Parathyroid adenoma (tissue), 2 donors: ENCODE results near the gene TMEM114.

Experiments used
- H2AFZ ChIP-seq: fragments of 300-600 bp; sonication (generic); one replicate; pipeline ENCODE4 v1.7.0; 2017; ENCODE audit warnings: antibody characterized with exemption, mild to moderate bottlenecking
- H3K27ac ChIP-seq: fragments of 300-600 bp; sonication (generic); one replicate; pipeline ENCODE4 v1.7.0; 2017
- H3K27me3 ChIP-seq: fragments of 300-600 bp; sonication (generic); one replicate; pipeline ENCODE4 v1.7.0; 2017; ENCODE audit warnings: low read length; ENCODE audit not compliant: control insufficient read depth, insufficient read depth
- H3K36me3 ChIP-seq: fragments of 300-600 bp; sonication (generic); one replicate; pipeline ENCODE4 v1.7.0; 2017; ENCODE audit warnings: low read length; ENCODE audit not compliant: control insufficient read depth, insufficient read depth
- H3K4me1 ChIP-seq: fragments of 300-600 bp; sonication (generic); one replicate; pipeline ENCODE4 v1.7.0; 2017; ENCODE audit warnings: control low read depth
- H3K4me2 ChIP-seq: fragments of 300-600 bp; sonication (generic); one replicate; pipeline ENCODE4 v1.7.0; 2017; ENCODE audit warnings: low read length
- H3K4me3 ChIP-seq: fragments of 300-600 bp; sonication (generic); one replicate; pipeline ENCODE4 v1.7.0; 2017; ENCODE audit warnings: low read depth, low read length
- H3K79me2 ChIP-seq: fragments of 300-600 bp; sonication (generic); one replicate; pipeline ENCODE4 v1.7.0; 2017; ENCODE audit warnings: control low read depth
- H3K9ac ChIP-seq: fragments of 300-600 bp; sonication (generic); one replicate; pipeline ENCODE4 v1.7.0; 2017; ENCODE audit warnings: mild to moderate bottlenecking
- H3K9me3 ChIP-seq: fragments of 300-600 bp; sonication (generic); one replicate; pipeline ENCODE4 v1.7.0; 2017; ENCODE audit warnings: low read length; ENCODE audit not compliant: control insufficient read depth
- CTCF ChIP-seq: fragments of 300-600 bp; sonication (generic); IDR thresholded peaks from one replicate; pipeline ENCODE4 v1.7.0; 2017; ENCODE audit warnings: antibody characterized with exemption, mild to moderate bottlenecking
- donor health status: primary hyperparathyroidism.

Gene TMEM114

GRCh38 chr16:8555400-8555799 is 34.9 kb downstream of the TMEM114 start:
- Histone ChIP-seq H3K4me2 (no peak overlapping the region), H3K9me3 (no peaks in the 10 kb centered on the region), H3K27ac (no peak overlapping the region), H3K4me3 (no peak overlapping the region), H3K27me3 (peaks cover 3% of the 10 kb centered on the region), H3K4me1 (no peaks in the 10 kb centered on the region), H3K36me3 (no peaks in the 10 kb centered on the region), H3K9ac (no peak overlapping the region), H2AFZ (no peak overlapping the region), H3K79me2 (no peaks in the 10 kb centered on the region)
- no peak for TF ChIP-seq CTCF

- H3K27ac ChIP-seq, result no peak overlapping the region
- H3K79me2 ChIP-seq, result no peaks in the 10 kb centered on the region
- no peak overlapping the region for H3K9ac ChIP-seq
- no peaks in the 10 kb centered on the region for H3K4me1 ChIP-seq
- H3K4me2 ChIP-seq, result no peak overlapping the region
- no peak for TF ChIP-seq CTCF
- H2AFZ ChIP-seq, result no peak overlapping the region
- no peak overlapping the region for H3K4me3 ChIP-seq
- peaks cover 3% of the 10 kb centered on the region for H3K27me3 ChIP-seq
- no peaks in the 10 kb centered on the region for H3K9me3 ChIP-seq
- H3K36me3 ChIP-seq, result no peaks in the 10 kb centered on the region
These were observed 35.4 kb downstream of the TMEM114 start for GRCh38 chr16:8554881-8555280.

- H3K27ac ChIP-seq, result no peak overlapping the region
- no peak overlapping the region for H3K9ac ChIP-seq
- H3K79me2 ChIP-seq, result no peaks in the 10 kb centered on the region
- H3K9me3 ChIP-seq, result no peaks in the 10 kb centered on the region
- no peak for TF ChIP-seq CTCF
- H3K27me3 ChIP-seq, result peaks cover 3% of the 10 kb centered on the region
- H3K4me3 ChIP-seq, result no peak overlapping the region
- H3K4me2 ChIP-seq, result no peak overlapping the region
- no peak overlapping the region for H2AFZ ChIP-seq
- no peaks in the 10 kb centered on the region for H3K36me3 ChIP-seq
- no peaks in the 10 kb centered on the region for H3K4me1 ChIP-seq
These were observed 36.3 kb downstream of the TMEM114 start for GRCh38 chr16:8554022-8554421.

- H3K27ac ChIP-seq, result no peak overlapping the region
- H3K4me1 ChIP-seq, result no peaks in the 10 kb centered on the region
- H3K4me2 ChIP-seq, result no peak overlapping the region
- no peak overlapping the region for H2AFZ ChIP-seq
- no peak for TF ChIP-seq CTCF
- no peak overlapping the region for H3K9ac ChIP-seq
- H3K4me3 ChIP-seq, result no peak overlapping the region
- H3K9me3 ChIP-seq, result no peaks in the 10 kb centered on the region
- H3K27me3 ChIP-seq, result peaks cover 3% of the 10 kb centered on the region
- H3K36me3 ChIP-seq, result no peaks in the 10 kb centered on the region
- H3K79me2 ChIP-seq, result no peaks in the 10 kb centered on the region
These were observed 37.7 kb downstream of the TMEM114 start for GRCh38 chr16:8552487-8553221.
